Measurements from ENCODE around the gene SLC11A2. TPM values are rescaled to one million over a fixed set of nuclear protein-coding genes. Genes with fewer than 3 reads are reported as not detected.

The SLC11A2 gene
- total and polyA plus RNA-seq, 2 of the 13 experiments (the other 11 are each of a cell fraction or from before 2014, with no cell fraction given): 71.7 to 77.0 TPM

DNA sequence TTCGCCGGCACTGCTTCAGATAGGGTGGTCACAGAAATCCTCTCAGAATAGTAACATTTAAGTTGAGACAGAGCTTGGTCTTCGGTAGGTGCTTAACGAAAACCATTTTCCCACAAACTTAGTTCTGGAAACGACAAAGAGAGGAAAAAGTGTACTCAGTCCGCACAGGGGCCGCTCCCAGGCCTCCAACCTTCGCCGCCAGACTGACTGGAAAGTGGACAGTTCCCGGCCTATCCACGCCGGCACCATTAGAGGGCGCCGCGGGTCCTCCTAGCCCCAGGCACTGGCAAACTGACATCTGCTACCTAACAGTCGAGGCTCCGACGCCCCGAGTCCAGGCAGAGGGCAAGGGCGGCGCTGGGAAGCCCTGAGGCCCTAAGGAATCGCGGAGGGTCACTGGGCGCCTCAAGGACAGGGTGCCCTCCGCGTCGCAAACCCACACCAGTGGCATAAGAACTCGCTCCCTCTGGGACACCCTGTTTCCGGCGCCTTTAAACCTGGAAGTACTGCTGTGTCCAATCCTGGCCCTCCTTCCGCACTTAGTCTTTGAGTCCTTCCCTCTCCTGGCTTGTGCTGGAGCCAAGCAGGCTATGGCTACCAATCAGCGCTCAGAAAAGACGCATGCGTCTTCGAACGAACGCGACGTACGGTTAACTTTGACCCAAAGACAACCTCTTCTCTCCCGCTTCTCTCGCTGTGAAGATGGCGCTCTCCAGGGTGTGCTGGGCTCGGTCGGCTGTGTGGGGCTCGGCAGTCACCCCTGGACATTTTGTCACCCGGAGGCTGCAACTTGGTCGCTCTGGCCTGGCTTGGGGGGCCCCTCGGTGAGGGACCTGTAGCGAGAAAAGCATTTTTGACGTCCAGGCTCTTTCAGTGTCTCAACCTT is 21.7 kb upstream of the SLC11A2 start, which contains the start of gene LETMD1 (continued):
- TF ChIP-seq ZNF260 (CRISPR knock-in tag; IDR thresholded peaks at IDR 0.05; ENCODE audit: borderline replicate concordance, low read depth): no peak
- TF ChIP-seq, protein P1, sequence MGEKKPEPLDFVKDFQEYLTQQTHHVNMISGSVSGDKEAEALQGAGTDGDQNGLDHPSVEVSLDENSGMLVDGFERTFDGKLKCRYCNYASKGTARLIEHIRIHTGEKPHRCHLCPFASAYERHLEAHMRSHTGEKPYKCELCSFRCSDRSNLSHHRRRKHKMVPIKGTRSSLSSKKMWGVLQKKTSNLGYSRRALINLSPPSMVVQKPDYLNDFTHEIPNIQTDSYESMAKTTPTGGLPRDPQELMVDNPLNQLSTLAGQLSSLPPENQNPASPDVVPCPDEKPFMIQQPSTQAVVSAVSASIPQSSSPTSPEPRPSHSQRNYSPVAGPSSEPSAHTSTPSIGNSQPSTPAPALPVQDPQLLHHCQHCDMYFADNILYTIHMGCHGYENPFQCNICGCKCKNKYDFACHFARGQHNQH (CRISPR knock-in tag; IDR thresholded peaks at IDR 0.05): peak; percentile 88; the same call in 1 of the 2 replicates
- no peak for TF ChIP-seq ZNF207 (IDR thresholded peaks at IDR 0.05; ENCODE audit: borderline replicate concordance)
- no peak for TF ChIP-seq GTF2F1 (IDR thresholded peaks at IDR 0.05; ENCODE audit: low read length)
- TF ChIP-seq, protein P2, sequence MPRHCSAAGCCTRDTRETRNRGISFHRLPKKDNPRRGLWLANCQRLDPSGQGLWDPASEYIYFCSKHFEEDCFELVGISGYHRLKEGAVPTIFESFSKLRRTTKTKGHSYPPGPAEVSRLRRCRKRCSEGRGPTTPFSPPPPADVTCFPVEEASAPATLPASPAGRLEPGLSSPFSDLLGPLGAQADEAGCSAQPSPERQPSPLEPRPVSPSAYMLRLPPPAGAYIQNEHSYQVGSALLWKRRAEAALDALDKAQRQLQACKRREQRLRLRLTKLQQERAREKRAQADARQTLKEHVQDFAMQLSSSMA (CRISPR knock-in tag; IDR thresholded peaks at IDR 0.05): peak; percentile 81
- TF ChIP-seq TAF1 (CRISPR knock-in tag; IDR thresholded peaks at IDR 0.05): peak; percentile 86
- TF ChIP-seq, protein P3, sequence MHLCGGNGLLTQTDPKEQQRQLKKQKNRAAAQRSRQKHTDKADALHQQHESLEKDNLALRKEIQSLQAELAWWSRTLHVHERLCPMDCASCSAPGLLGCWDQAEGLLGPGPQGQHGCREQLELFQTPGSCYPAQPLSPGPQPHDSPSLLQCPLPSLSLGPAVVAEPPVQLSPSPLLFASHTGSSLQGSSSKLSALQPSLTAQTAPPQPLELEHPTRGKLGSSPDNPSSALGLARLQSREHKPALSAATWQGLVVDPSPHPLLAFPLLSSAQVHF (CRISPR knock-in tag; IDR thresholded peaks at IDR 0.05): no peak
- TF ChIP-seq FOXC1 (CRISPR knock-in tag; IDR thresholded peaks at IDR 0.05; ENCODE audit: borderline replicate concordance): peak; percentile 63; the same call in 1 of the 2 replicates
- TF ChIP-seq NR1H2 (CRISPR knock-in tag; IDR thresholded peaks at IDR 0.05; ENCODE audit: borderline replicate concordance, low read depth): no peak
- peak; percentile 79 for TF ChIP-seq ZNF33B (CRISPR knock-in tag; IDR thresholded peaks at IDR 0.05)
- TF ChIP-seq GTF3A (CRISPR knock-in tag; conservative IDR thresholded peaks at IDR 0.05): no peak
- no peak for TF ChIP-seq HMGA1 (CRISPR knock-in tag; conservative IDR thresholded peaks at IDR 0.05)
- TF ChIP-seq, protein P4, sequence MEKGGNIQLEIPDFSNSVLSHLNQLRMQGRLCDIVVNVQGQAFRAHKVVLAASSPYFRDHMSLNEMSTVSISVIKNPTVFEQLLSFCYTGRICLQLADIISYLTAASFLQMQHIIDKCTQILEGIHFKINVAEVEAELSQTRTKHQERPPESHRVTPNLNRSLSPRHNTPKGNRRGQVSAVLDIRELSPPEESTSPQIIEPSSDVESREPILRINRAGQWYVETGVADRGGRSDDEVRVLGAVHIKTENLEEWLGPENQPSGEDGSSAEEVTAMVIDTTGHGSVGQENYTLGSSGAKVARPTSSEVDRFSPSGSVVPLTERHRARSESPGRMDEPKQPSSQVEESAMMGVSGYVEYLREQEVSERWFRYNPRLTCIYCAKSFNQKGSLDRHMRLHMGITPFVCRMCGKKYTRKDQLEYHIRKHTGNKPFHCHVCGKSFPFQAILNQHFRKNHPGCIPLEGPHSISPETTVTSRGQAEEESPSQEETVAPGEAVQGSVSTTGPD (CRISPR knock-in tag; IDR thresholded peaks at IDR 0.05): 0 out of 2 replicates have a peak, but pooled peaks have one; percentile 60
- TF ChIP-seq ZNF253 (CRISPR knock-in tag; IDR thresholded peaks at IDR 0.05; ENCODE audit: borderline replicate concordance): no peak
- TF ChIP-seq ZNF496 (CRISPR knock-in tag; IDR thresholded peaks at IDR 0.05; ENCODE audit: insufficient replicate concordance): no peak
- TF ChIP-seq NONO (IDR thresholded peaks at IDR 0.05): no peak
- peak; percentile 78 for TF ChIP-seq NONO (CRISPR knock-in tag; conservative IDR thresholded peaks at IDR 0.05)

Measured in HepG2 (cell line).